ENCODE results near the gene EN1. TPM values are rescaled to one million over a fixed set of nuclear protein-coding genes. Genes with fewer than 3 reads are reported as not detected.

EN1 gene
- total and polyA plus RNA-seq, 2 of the 4 experiments (the other 2 are of a cell fraction): not detected

GRCh38 chr2:118800736-118801135 is 46.7 kb downstream of the EN1 start:
- no peak overlapping the region for H4K91ac ChIP-seq (ENCODE audit: insufficient read depth, low read depth, low read length)
- ChIA-PET POLR2A (ENCODE audit: unreplicated experiment) (no interaction called here), CTCF (no interaction called here)
- no peak overlapping the region for H2AK9ac ChIP-seq (replicated peaks; ENCODE audit: low read depth, low read length, poor library complexity)
- H2BK20ac ChIP-seq (ENCODE audit: low read depth, low read length): no peak overlapping the region
- H3K9me3 ChIP-seq (ENCODE audit: control insufficient read depth, insufficient read depth, low read length): no peaks in the 10 kb centered on the region
- no peak for TF ChIP-seq RCOR1 (IDR thresholded peaks at IDR 0.05; ENCODE audit: insufficient replicate concordance, low read length)
- no peak for TF ChIP-seq CEBPB (IDR thresholded peaks at IDR 0.05; ENCODE audit: low read depth, low read length)
- TF ChIP-seq USF2 (IDR thresholded peaks at IDR 0.05; ENCODE audit: low read depth, low read length): no peak
- TF ChIP-seq FOS (IDR thresholded peaks at IDR 0.05; ENCODE audit: low read depth, low read length): no peak
- TF ChIP-seq MXI1 (IDR thresholded peaks at IDR 0.05; ENCODE audit: borderline replicate concordance, low read depth, low read length): no peak
- no peak for TF ChIP-seq CHD1 (IDR thresholded peaks at IDR 0.05; ENCODE audit: low read depth, low read length)
- no peak for TF ChIP-seq CTCF (conservative IDR thresholded peaks at IDR 0.05; ENCODE audit: low read depth, low read length)
- no peak for TF ChIP-seq POLR2A (IDR thresholded peaks at IDR 0.05; ENCODE audit: low read depth, low read length)
- TF ChIP-seq MAFK (IDR thresholded peaks at IDR 0.05; ENCODE audit: low read depth, low read length): no peak
- no peak for TF ChIP-seq ELK1 (IDR thresholded peaks at IDR 0.05; ENCODE audit: borderline replicate concordance, low read depth, low read length)
- no peak for TF ChIP-seq BHLHE40 (IDR thresholded peaks at IDR 0.05; ENCODE audit: low read depth, low read length)
- TF ChIP-seq NFE2L2 (IDR thresholded peaks at IDR 0.05; ENCODE audit: low read depth, low read length): no peak
- no peak for TF ChIP-seq SMC3 (IDR thresholded peaks at IDR 0.05; ENCODE audit: low read depth, low read length)
- TF ChIP-seq MAZ (IDR thresholded peaks at IDR 0.05; ENCODE audit: borderline replicate concordance, low read depth, low read length): no peak
- TF ChIP-seq RFX5 (IDR thresholded peaks at IDR 0.05; ENCODE audit: low read depth, low read length): no peak
- no peak overlapping the region for H3K4ac ChIP-seq (ENCODE audit: low read depth, low read length)
- no peak overlapping the region for H2BK5ac ChIP-seq (ENCODE audit: low read depth, low read length, poor library complexity, severe bottlenecking)
- H2AFZ ChIP-seq (replicated peaks; ENCODE audit: low read length, poor library complexity): no peak overlapping the region
- no peak overlapping the region for H3K27ac ChIP-seq (ENCODE audit: insufficient read depth, low read length)
- dilution Hi-C loops (cut with HindIII; ENCODE audit: low sequenced_read_pairs, unreplicated experiment) (no loop called here), intact Hi-C loops (cut with micrococcal nuclease) (no loop called here), in situ Hi-C loops (cut with MboI; ENCODE audit: low sequenced_read_pairs) (no loop called here)
- H3K18ac ChIP-seq (ENCODE audit: low read depth, low read length): no peak overlapping the region
- H3K23ac ChIP-seq (ENCODE audit: low read depth, low read length): no peak overlapping the region
- no peak overlapping the region for H3K56ac ChIP-seq (ENCODE audit: extremely low read depth, insufficient read depth, low read length)
- no peaks in the 10 kb centered on the region for H3K79me1 ChIP-seq (ENCODE audit: low read depth in 1 of 2, low read length in 2 of 2)
- no peaks in the 10 kb centered on the region for H3K4me1 ChIP-seq (ENCODE audit: control insufficient read depth, insufficient read depth, low read length)
- H3K4me3 ChIP-seq (ENCODE audit: insufficient read depth, low read depth, low read length): no peak overlapping the region
- no peak overlapping the region for H2BK120ac ChIP-seq (ENCODE audit: low read depth, low read length)
- no TSS peak for BruUV-seq (replicated peaks)
- no peak overlapping the region for H2BK15ac ChIP-seq (ENCODE audit: low read depth, low read length)
- no peaks in the 10 kb centered on the region for H4K20me1 ChIP-seq (ENCODE audit: insufficient read depth, low read length)
- H4K8ac ChIP-seq (ENCODE audit: low read depth in 2 of 2, low read length in 2 of 2): no peak overlapping the region
- no peak for DNase-seq
- H3K36me3 ChIP-seq (ENCODE audit: control insufficient read depth, insufficient read depth, low read length): no peaks in the 10 kb centered on the region
- no peak overlapping the region for H4K5ac ChIP-seq (ENCODE audit: low read depth, low read length)
- H3K9ac ChIP-seq (ENCODE audit: low read depth, low read length): no peak overlapping the region
- H3K14ac ChIP-seq (replicated peaks; ENCODE audit: low read depth, low read length): no peak overlapping the region
- ATAC-seq (ENCODE audit: low read depth): no peak
- no peaks in the 10 kb centered on the region; the same call in 1 of the 2 replicates for H3K27me3 ChIP-seq (ENCODE audit: control insufficient read depth, insufficient read depth, low read length)
- H3K4me2 ChIP-seq (ENCODE audit: low read depth, low read length): no peak overlapping the region
- WGBS, 2 experiments (ENCODE audit: extremely low coverage in 2 of 2, insufficient read length in 1 of 2): no CpG with 5 or more reads among the region's 4 CpGs
- no peak overlapping the region for H2AK5ac ChIP-seq (ENCODE audit: low read depth, low read length)
- H3K9me1 ChIP-seq (ENCODE audit: insufficient read depth, low read length): no peaks in the 10 kb centered on the region

Data from IMR-90 (cell line).